Tibial nerve (tissue), 4 donors: Measurements from ENCODE around the gene SLC39A13. TPM values are rescaled to one million over a fixed set of nuclear protein-coding genes. Genes with fewer than 3 reads are reported as not detected.

Source experiments
- DNase-seq, 2 donors: peaks; one replicate each; pipeline ENCODE4 v3.0.0-alpha.2; 2019; ENCODE audit warnings: low spot score in 2 of 2
- H3K27ac ChIP-seq, 4 donors: fragments of 200-600 bp; sonication (generic) in 3 of 4; one replicate each; pipeline ENCODE4 v1.5.1; 2017 to 2019; ENCODE audit warnings: mild to moderate bottlenecking in 1 of 4
- H3K27me3 ChIP-seq, 2 donors: fragments of 200-600 bp; sonication (generic) in 1 of 2; one replicate each; pipeline versions ENCODE4 v1.5.1 to v1.6.0; 2017 to 2019
- H3K36me3 ChIP-seq, 3 donors: fragments of 200-600 bp; sonication (generic); one replicate each; pipeline ENCODE4 v1.5.1; 2018 to 2019
- H3K4me1 ChIP-seq, 4 donors: fragments of 200-600 bp; sonication (generic) in 3 of 4; one replicate each; pipeline ENCODE4 v1.5.1; 2017 to 2019
- H3K4me3 ChIP-seq, 4 donors: fragments of 200-600 bp; sonication (generic) in 3 of 4; one replicate each; pipeline ENCODE4 v1.5.1; 2017 to 2019; ENCODE audit warnings: mild to moderate bottlenecking in 1 of 4, moderate library complexity in 1 of 4
- H3K9me3 ChIP-seq, 4 donors: fragments of 200-600 bp; sonication (generic) in 3 of 4; one replicate each; pipeline ENCODE4 v1.5.1; 2017 to 2019
- EP300 ChIP-seq, 2 donors: sonication (generic); formaldehyde crosslinking; IDR thresholded peaks; one replicate each; pipeline ENCODE4 v1.6.1; 2017; ENCODE audit warnings: antibody characterized with exemption in 2 of 2, mild to moderate bottlenecking in 1 of 2
- POLR2A ChIP-seq, 2 donors: fragments of 450-650 bp; IDR thresholded peaks; one replicate each; pipeline ENCODE4 v1.6.1; 2017; ENCODE audit warnings: antibody characterized with exemption in 2 of 2, mild to moderate bottlenecking in 2 of 2, moderate library complexity in 2 of 2
- WGBS, 2 donors: methylation state at CpG; one replicate each; pipeline ENCODE4 v1.1.5; 2018; 5-methylcytosine and 5-hydroxymethylcytosine counted together
- total RNA-seq, 4 donors: library from RNA; depleted of rRNA; stranded (reverse); fragments of >200 nt; gene quantifications; one replicate each; pipeline ENCODE4 v1.1.0, GENCODE V29; 2016
- TF ChIP-seq, protein P1 (sequence below), 5 experiments: fragments of 200-600 bp in 3 of 5; fragments of 450-650 bp in 2 of 5; sonication (generic) in 3 of 5; IDR thresholded peaks; one replicate each; pipeline ENCODE4 v1.5.1; 2016 to 2019; ENCODE audit warnings: antibody characterized with exemption in 5 of 5, mild to moderate bottlenecking in 3 of 5, moderate library complexity in 2 of 5

SLC39A13 gene
- total RNA-seq, 4 donors from 2014 or later, result 91.6 to 142 (median 116) TPM

- Histone ChIP-seq H3K36me3 (peaks cover 0 to 84% (median 5%) of the 10 kb centered on the region in 3 donors), H3K4me3 (no peak overlapping the region), H3K27ac (peak overlapping the region; percentile 7 to 91 (median 66)), H3K27me3 (no peaks in the 10 kb centered on the region), H3K9me3 (no peaks in the 10 kb centered on the region), H3K4me1 (peaks cover 0 to 78% (median 33%) of the 10 kb centered on the region in 4 donors)
- TF ChIP-seq, protein P1, sequence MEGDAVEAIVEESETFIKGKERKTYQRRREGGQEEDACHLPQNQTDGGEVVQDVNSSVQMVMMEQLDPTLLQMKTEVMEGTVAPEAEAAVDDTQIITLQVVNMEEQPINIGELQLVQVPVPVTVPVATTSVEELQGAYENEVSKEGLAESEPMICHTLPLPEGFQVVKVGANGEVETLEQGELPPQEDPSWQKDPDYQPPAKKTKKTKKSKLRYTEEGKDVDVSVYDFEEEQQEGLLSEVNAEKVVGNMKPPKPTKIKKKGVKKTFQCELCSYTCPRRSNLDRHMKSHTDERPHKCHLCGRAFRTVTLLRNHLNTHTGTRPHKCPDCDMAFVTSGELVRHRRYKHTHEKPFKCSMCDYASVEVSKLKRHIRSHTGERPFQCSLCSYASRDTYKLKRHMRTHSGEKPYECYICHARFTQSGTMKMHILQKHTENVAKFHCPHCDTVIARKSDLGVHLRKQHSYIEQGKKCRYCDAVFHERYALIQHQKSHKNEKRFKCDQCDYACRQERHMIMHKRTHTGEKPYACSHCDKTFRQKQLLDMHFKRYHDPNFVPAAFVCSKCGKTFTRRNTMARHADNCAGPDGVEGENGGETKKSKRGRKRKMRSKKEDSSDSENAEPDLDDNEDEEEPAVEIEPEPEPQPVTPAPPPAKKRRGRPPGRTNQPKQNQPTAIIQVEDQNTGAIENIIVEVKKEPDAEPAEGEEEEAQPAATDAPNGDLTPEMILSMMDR (IDR thresholded peaks at IDR 0.05), result no peak
- no peak for TF ChIP-seq EP300 (IDR thresholded peaks at IDR 0.05)
- no peak for TF ChIP-seq POLR2A (IDR thresholded peaks at IDR 0.05)
- DNase-seq, result no peak
- 53 to 55% methylated on average over 12 to 16 of the region's 16 CpGs for WGBS, 2 donors
These were observed 5.7 kb downstream of the SLC39A13 start for GRCh38 chr11:47413908-47414684.

- H3K9me3 ChIP-seq, result no peaks in the 10 kb centered on the region
- no peak overlapping the region for H3K4me3 ChIP-seq
- no peaks in the 10 kb centered on the region for H3K27me3 ChIP-seq
- 80 to 82% methylated on average over 2 to 19 of the region's 19 CpGs for WGBS, 2 donors
- H3K4me1 ChIP-seq, result peaks cover 0 to 72% (median 27%) of the 10 kb centered on the region in 4 donors
- H3K36me3 ChIP-seq, result peaks cover 0 to 90% (median 5%) of the 10 kb centered on the region in 3 donors
- peak overlapping the region; percentile 7 to 91 (median 58) for H3K27ac ChIP-seq
- no peak for DNase-seq
- no peak for TF ChIP-seq EP300 (IDR thresholded peaks at IDR 0.05)
- no peak for TF ChIP-seq POLR2A (IDR thresholded peaks at IDR 0.05)
- TF ChIP-seq, protein P1 (IDR thresholded peaks at IDR 0.05), result no peak
These were observed 6.3 kb downstream of the SLC39A13 start for GRCh38 chr11:47414685-47415070.

GRCh38 chr11:47415091-47415854 lies 6.9 kb downstream of the SLC39A13 start:
- H3K4me3 ChIP-seq, result no peak overlapping the region
- peaks cover 0 to 66% (median 21%) of the 10 kb centered on the region in 4 donors for H3K4me1 ChIP-seq
- H3K27me3 ChIP-seq, result no peaks in the 10 kb centered on the region
- H3K9me3 ChIP-seq, result no peaks in the 10 kb centered on the region
- 79 to 80% methylated on average over 23 to 29 of the region's 31 CpGs for WGBS, 2 donors
- no peak for DNase-seq
- H3K27ac ChIP-seq, result peak overlapping the region; percentile 38 to 91 (median 75)
- TF ChIP-seq, protein P1 (IDR thresholded peaks at IDR 0.05), result no peak
- TF ChIP-seq EP300 (IDR thresholded peaks at IDR 0.05) (no peak), POLR2A (IDR thresholded peaks at IDR 0.05) (no peak)
- H3K36me3 ChIP-seq, result peaks cover 0 to 96% (median 11%) of the 10 kb centered on the region in 3 donors

DNA sequence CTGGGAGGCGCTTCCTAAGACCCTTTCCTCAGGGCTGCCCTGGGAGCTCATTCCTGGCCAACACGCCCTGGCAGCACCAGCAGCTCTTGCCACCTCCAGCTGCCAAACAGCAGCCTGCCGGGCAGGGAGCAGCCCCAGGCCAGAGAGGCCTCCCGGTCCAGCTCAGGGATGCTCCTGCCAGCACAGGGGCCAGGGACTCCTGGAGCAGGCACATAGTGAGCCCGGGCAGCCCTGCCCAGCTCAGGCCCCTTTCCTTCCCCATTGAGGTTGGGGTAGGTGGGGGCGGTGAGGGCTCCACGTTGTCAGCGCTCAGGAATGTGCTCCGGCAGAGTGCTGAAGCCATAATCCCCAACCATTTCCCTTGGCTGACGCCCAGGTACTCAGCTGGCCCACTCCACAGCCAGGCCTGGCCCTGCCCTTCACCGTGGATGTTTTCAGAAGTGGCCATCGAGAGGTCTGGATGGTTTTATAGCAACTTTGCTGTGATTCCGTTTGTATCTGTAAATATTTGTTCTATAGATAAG lies 7.6 kb downstream of the SLC39A13 start:
- Histone ChIP-seq H3K27me3 (no peaks in the 10 kb centered on the region), H3K27ac (peak overlapping the region; percentile 38 to 91 (median 75)), H3K4me1 (peaks cover 0 to 58% (median 17%) of the 10 kb centered on the region in 4 donors), H3K9me3 (no peaks in the 10 kb centered on the region), H3K4me3 (no peak overlapping the region), H3K36me3 (peaks cover 3 to 96% (median 12%) of the 10 kb centered on the region in 3 donors)
- peak; percentile 62 to 75 for DNase-seq
- WGBS, 2 donors, result 15 to 16% methylated on average over 4 to 13 of the region's 13 CpGs
- TF ChIP-seq, protein P1 (IDR thresholded peaks at IDR 0.05), result no peak
- peak in 1 of 2 donors; percentile 51 for TF ChIP-seq EP300 (IDR thresholded peaks at IDR 0.05)
